Activated CD8-positive, alpha-beta T cell treated with anti-CD3 and anti-CD28 coated beads for 36 hours (primary cell): ENCODE data around the gene KNL1. TPM values are rescaled to one million over a fixed set of nuclear protein-coding genes. Genes with fewer than 3 reads are reported as not detected.

Experiments
- ATAC-seq: fragments of 200-7000 bp; cut with Tn5 transposase; one replicate; pipeline ENCODE4 v1.10.0; 2021; ENCODE audit warnings: mild to moderate bottlenecking, moderate library complexity
- CTCF ChIA-PET: fragments of 350-600 bp; sonication (Branson Sonifier 250); formaldehyde crosslinking; loops from one replicate; lab custom pipeline; 2021; ENCODE audit warnings: antibody characterized with exemption; lab: Charles Lee
- POLR2A ChIA-PET: fragments of 350-600 bp; sonication (Branson Sonifier 250); formaldehyde crosslinking; loops from one replicate; lab custom pipeline; 2021; ENCODE audit warnings: antibody characterized with exemption; lab: Charles Lee
- DNase-seq: peaks from one replicate; pipeline ENCODE4 v3.0.0-alpha.2; 2020
- H3K27ac Mint-ChIP-seq: one replicate; pipeline ENCODE4 v1.8.0; 2021; ENCODE audit warnings: mild to moderate bottlenecking, mixed read lengths
- H3K27me3 Mint-ChIP-seq: one replicate; pipeline ENCODE4 v1.8.0; 2021; ENCODE audit warnings: mixed read lengths
- H3K36me3 Mint-ChIP-seq: one replicate; pipeline ENCODE4 v1.8.0; 2021; ENCODE audit warnings: low read depth, mixed read lengths
- H3K4me1 Mint-ChIP-seq: one replicate; pipeline ENCODE4 v1.8.0; 2021; ENCODE audit warnings: low read depth, mixed read lengths
- H3K4me3 Mint-ChIP-seq: one replicate; pipeline ENCODE4 v1.8.0; 2021; ENCODE audit warnings: mild to moderate bottlenecking, moderate library complexity, mixed read lengths
- H3K9me3 Mint-ChIP-seq: one replicate; pipeline ENCODE4 v1.8.0; 2021; ENCODE audit warnings: mixed read lengths
- CTCF ChIP-seq: fragments of 200-600 bp; IDR thresholded peaks from one replicate; pipeline ENCODE4 v1.8.0; 2022; ENCODE audit warnings: antibody characterized with exemption, mild to moderate bottlenecking
- intact Hi-C: fragments of 100-400 bp; cut with micrococcal nuclease; formaldehyde crosslinking; loops from one replicate; pipeline ENCODE4 v1.10.0; 2022
- total RNA-seq, 2 experiments: library from RNA; stranded (reverse); gene quantifications; one replicate each; pipeline ENCODE4 v1.2.3, GENCODE V29; 2021

The KNL1 gene
- total RNA-seq, 2 experiments from 2014 or later = 20.9 to 22.8 TPM

DNA sequence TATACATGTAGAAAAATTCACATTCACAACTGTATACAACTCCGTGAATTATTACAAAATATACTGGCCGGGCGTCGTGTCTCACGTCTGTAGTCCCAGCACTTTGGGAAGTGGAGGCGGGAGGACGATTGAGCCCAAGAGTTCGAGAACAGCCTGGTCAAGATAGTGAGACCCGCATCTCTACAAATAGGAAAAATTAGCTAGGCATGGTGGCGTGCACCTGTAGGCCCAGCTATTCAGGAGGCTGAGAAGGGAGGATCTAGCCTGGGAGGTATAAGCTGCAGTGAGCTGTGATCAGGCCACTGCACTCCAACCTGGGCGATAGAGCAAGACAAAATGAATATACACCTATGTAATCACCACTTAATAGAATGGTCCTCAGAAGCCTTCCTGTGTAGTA is 102.2 kb downstream of the KNL1 start:
- intact Hi-C loops = no loop called here
- H3K9me3 Mint-ChIP-seq = no peaks in the 10 kb centered on the region
- H3K27me3 Mint-ChIP-seq = no peaks in the 10 kb centered on the region
- TF ChIP-seq CTCF = no peak
- no peak for DNase-seq
- peaks cover 50% of the 10 kb centered on the region for H3K36me3 Mint-ChIP-seq
- CTCF ChIA-PET = interaction anchor here (1.4 to 1.5 kb wide), 2 partner anchors 86 to 131 kb away, joined by 4 to 5 read pairs; partner anchors contain the start of gene CCDC32
- POLR2A ChIA-PET = interaction anchor here (1.2 to 3.5 kb wide), 5 partner anchors 47 to 196 kb away, joined by 3 to 16 read pairs (median 5); partner anchors contain the start of genes CCDC32, GCHFR and RMDN3
- peak overlapping the region; percentile 99 for H3K27ac Mint-ChIP-seq
- peak overlapping the region; percentile 98 for H3K4me3 Mint-ChIP-seq
- no peak for ATAC-seq
- H3K4me1 Mint-ChIP-seq = peaks cover 20% of the 10 kb centered on the region

GRCh38 chr15:40697916-40698315 is 103.9 kb downstream of the KNL1 start:
- DNase-seq = no peak
- peaks cover 17% of the 10 kb centered on the region for H3K4me1 Mint-ChIP-seq
- peaks cover 62% of the 10 kb centered on the region for H3K36me3 Mint-ChIP-seq
- H3K4me3 Mint-ChIP-seq = no peak overlapping the region
- no peaks in the 10 kb centered on the region for H3K27me3 Mint-ChIP-seq
- ATAC-seq = no peak
- CTCF ChIA-PET = no interaction called here
- no peaks in the 10 kb centered on the region for H3K9me3 Mint-ChIP-seq
- intact Hi-C loops = no loop called here
- H3K27ac Mint-ChIP-seq = no peak overlapping the region
- POLR2A ChIA-PET = interaction anchor here (0.5 kb wide), 1 partner anchor 9 kb away, joined by 3 read pairs; no protein-coding TSS in a partner anchor
- TF ChIP-seq CTCF = no peak

DNA sequence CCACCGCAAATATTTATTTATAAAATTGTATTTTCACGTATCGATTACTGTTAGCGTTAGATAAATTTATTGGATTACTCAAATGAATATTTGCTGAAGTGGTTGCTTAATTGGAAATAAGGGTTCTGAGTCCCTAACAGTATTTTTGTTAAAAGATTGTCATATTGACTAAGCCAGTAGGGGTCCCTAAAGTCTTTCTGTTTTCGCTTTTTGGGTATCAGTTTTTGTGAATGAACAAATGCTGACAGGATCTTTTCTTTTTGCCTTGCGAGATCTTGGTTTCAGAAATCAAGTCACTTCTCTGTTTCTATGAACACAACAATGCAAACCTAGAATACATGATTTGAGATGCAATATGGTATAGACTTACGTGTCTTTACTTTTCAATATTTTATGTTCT is 108.0 kb downstream of the KNL1 start:
- DNase-seq (no peak), ATAC-seq (no peak)
- no peaks in the 10 kb centered on the region for H3K9me3 Mint-ChIP-seq
- CTCF ChIA-PET = interaction anchor here (1.4 kb wide), 1 partner anchor 81 kb away, joined by 11 read pairs; no protein-coding TSS in a partner anchor
- intact Hi-C loops = no loop called here
- H3K4me3 Mint-ChIP-seq = no peak overlapping the region
- H3K4me1 Mint-ChIP-seq = peaks cover 3% of the 10 kb centered on the region
- peaks cover 61% of the 10 kb centered on the region for H3K36me3 Mint-ChIP-seq
- no peak overlapping the region for H3K27ac Mint-ChIP-seq
- POLR2A ChIA-PET = no interaction called here
- no peak for TF ChIP-seq CTCF
- H3K27me3 Mint-ChIP-seq = no peaks in the 10 kb centered on the region

- Mint-ChIP-seq H3K4me3 (no peak overlapping the region), H3K4me1 (no peaks in the 10 kb centered on the region), H3K36me3 (peaks cover 47% of the 10 kb centered on the region), H3K27ac (no peak overlapping the region), H3K9me3 (no peaks in the 10 kb centered on the region), H3K27me3 (no peaks in the 10 kb centered on the region)
- DNase-seq (no peak), ATAC-seq (no peak)
- intact Hi-C loops = no loop called here
- TF ChIP-seq CTCF = no peak
- CTCF ChIA-PET = interaction anchor here (1.0 to 1.1 kb wide), 2 partner anchors 29 to 152 kb away, joined by 3 to 4 read pairs; no protein-coding TSS in a partner anchor
- POLR2A ChIA-PET = interaction anchor here (1.3 to 1.7 kb wide), 2 partner anchors 16 to 46 kb away, joined by 3 to 4 read pairs; no protein-coding TSS in a partner anchor
Observed at GRCh38 chr15:40706121-40706520, 112.1 kb downstream of the KNL1 start.

Other genes starting within 250 kb of the KNL1 start
- not detected for gene PHGR1, start 243.2 kb upstream of the KNL1 start, total RNA-seq
- under 1 TPM; 0.09 to 0.20 TPM for gene DISP2, start 236.0 kb upstream of the KNL1 start, total RNA-seq
- gene KNSTRN, start 211.5 kb upstream of the KNL1 start, total RNA-seq = 10 to 100 TPM; 54.2 to 55.0 TPM
- gene IVD, start 188.5 kb upstream of the KNL1 start, total RNA-seq = 10 to 100 TPM; 56.9 to 65.0 TPM
- 10 to 100 TPM; 14.7 to 17.6 TPM for gene BAHD1, start 153.3 kb upstream of the KNL1 start, total RNA-seq
- 1 to 10 TPM; 4.3 to 5.1 TPM for gene CHST14, start 123.3 kb upstream of the KNL1 start, total RNA-seq
- 10 to 100 TPM; 21.3 to 22.0 TPM for gene CCDC32, start 29.2 kb upstream of the KNL1 start, total RNA-seq
- gene RPUSD2, start 24.9 kb upstream of the KNL1 start, total RNA-seq = 10 to 100 TPM; 17.2 to 19.0 TPM
- gene RAD51, start 100.9 kb downstream of the KNL1 start, total RNA-seq = 10 to 100 TPM; 66.5 to 77.0 TPM
- gene RMDN3, start 161.0 kb downstream of the KNL1 start, total RNA-seq = 10 to 100 TPM; 20.8 to 21.6 TPM
- gene GCHFR, start 169.8 kb downstream of the KNL1 start, total RNA-seq = 10 to 100 TPM; 44.8 to 46.6 TPM
- gene C15orf62, start 175.7 kb downstream of the KNL1 start, total RNA-seq = under 1 TPM; 0.61 to 0.63 TPM
- 10 to 100 TPM; 20.1 to 22.7 TPM for gene ZFYVE19, start 212.8 kb downstream of the KNL1 start, total RNA-seq
- gene DNAJC17, start 213.2 kb downstream of the KNL1 start, total RNA-seq = 10 to 100 TPM; 35.8 to 35.9 TPM
- not detected for gene PPP1R14D, start 234.5 kb downstream of the KNL1 start, total RNA-seq
- gene SPINT1, start 249.8 kb downstream of the KNL1 start, total RNA-seq = 1 to 10 TPM; 6.3 to 6.5 TPM